ENCODE measurements around the gene CDA. TPM values are rescaled to one million over a fixed set of nuclear protein-coding genes. Genes with fewer than 3 reads are reported as not detected.
A peak's percentile ranks its signal among the peaks of the same experiment; 100 is the strongest.

CDA gene
- total RNA-seq, 4 donors from 2014 or later, result 0.96 to 4.3 (median 3.1) TPM; not detected in 1

DNA sequence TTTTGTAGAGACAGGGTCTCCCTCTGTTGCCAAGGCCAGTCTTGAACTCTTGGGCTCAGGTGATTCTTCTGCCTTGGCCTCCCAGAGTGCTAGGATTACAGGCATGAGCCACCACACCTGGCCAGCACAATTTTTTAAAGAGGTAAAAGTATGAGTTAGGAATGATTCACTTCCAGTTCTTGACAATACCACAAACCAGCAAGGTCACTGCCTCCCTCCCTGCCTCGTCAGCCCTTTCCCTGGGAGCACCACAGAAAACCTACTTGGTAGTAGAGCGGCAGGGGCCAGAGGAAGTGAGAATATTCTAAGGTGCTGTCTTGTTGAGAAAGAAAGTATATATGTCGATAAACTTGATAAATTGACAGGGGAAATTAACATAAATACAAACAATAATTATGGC lies 10.8 kb upstream of the CDA start:
- no peaks in the 10 kb centered on the region for H3K4me1 ChIP-seq
- no peaks in the 10 kb centered on the region for H3K9me3 ChIP-seq
- H3K4me3 ChIP-seq, result no peak overlapping the region
- no peak overlapping the region for H3K27ac ChIP-seq
- WGBS, 2 donors (ENCODE audit: low coverage in 1 of 2), result 78 to 89% methylated on average over 3 of the region's 3 CpGs
- peaks cover 25% of the 10 kb centered on the region for H3K27me3 ChIP-seq
- no peak for ATAC-seq
- no peaks in the 10 kb centered on the region for H3K36me3 ChIP-seq
- TF ChIP-seq, protein P1, sequence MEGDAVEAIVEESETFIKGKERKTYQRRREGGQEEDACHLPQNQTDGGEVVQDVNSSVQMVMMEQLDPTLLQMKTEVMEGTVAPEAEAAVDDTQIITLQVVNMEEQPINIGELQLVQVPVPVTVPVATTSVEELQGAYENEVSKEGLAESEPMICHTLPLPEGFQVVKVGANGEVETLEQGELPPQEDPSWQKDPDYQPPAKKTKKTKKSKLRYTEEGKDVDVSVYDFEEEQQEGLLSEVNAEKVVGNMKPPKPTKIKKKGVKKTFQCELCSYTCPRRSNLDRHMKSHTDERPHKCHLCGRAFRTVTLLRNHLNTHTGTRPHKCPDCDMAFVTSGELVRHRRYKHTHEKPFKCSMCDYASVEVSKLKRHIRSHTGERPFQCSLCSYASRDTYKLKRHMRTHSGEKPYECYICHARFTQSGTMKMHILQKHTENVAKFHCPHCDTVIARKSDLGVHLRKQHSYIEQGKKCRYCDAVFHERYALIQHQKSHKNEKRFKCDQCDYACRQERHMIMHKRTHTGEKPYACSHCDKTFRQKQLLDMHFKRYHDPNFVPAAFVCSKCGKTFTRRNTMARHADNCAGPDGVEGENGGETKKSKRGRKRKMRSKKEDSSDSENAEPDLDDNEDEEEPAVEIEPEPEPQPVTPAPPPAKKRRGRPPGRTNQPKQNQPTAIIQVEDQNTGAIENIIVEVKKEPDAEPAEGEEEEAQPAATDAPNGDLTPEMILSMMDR (IDR thresholded peaks at IDR 0.05), result no peak
- no peak for TF ChIP-seq EP300 (IDR thresholded peaks at IDR 0.05)
- no peak for TF ChIP-seq POLR2AphosphoS5 (IDR thresholded peaks at IDR 0.05)
- no peak for TF ChIP-seq POLR2A (IDR thresholded peaks at IDR 0.05)

DNA sequence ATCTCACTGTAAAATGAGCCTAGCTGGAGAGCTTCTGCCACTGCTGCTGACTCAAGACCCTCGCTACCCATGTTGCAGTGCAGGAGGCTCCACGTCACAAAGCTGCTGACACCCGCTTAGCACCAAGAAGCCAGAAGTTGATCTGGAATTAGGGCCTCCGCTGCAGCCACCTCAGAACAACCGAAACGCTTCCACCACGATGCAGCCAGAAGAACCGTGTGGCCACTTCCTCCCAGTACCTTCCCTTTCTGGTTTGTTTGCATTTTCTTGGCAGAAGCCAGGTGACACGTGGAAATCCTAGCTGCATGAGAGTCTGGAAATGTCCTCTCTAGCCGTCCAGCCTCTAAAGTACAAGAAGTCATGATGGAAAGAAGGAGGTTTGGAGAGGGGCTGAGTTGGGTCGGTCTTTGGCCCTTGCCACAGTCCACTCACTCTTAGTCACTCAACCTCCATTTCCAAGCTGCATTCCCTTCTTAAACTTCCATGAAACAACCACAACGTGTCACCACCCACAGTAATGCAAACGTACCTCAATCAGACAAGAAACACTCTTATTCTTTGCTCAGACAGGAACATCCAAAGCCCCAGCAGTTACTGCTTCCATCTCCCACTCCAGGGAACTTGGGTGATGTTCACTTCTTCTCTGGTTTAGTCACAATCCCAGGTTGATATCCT lies 10.0 kb upstream of the CDA start:
- no peak for ATAC-seq
- 71 to 76% methylated on average over 3 to 12 of the region's 13 CpGs for WGBS, 2 donors (ENCODE audit: low coverage in 1 of 2)
- Histone ChIP-seq H3K4me3 (no peak overlapping the region), H3K27me3 (peaks cover 17% of the 10 kb centered on the region), H3K27ac (no peak overlapping the region), H3K9me3 (no peaks in the 10 kb centered on the region), H3K36me3 (no peaks in the 10 kb centered on the region), H3K4me1 (no peaks in the 10 kb centered on the region)
- TF ChIP-seq, protein P1 (IDR thresholded peaks at IDR 0.05), result no peak
- TF ChIP-seq EP300 (IDR thresholded peaks at IDR 0.05), result no peak
- no peak for TF ChIP-seq POLR2A (IDR thresholded peaks at IDR 0.05)
- TF ChIP-seq POLR2AphosphoS5 (IDR thresholded peaks at IDR 0.05), result no peak

DNA sequence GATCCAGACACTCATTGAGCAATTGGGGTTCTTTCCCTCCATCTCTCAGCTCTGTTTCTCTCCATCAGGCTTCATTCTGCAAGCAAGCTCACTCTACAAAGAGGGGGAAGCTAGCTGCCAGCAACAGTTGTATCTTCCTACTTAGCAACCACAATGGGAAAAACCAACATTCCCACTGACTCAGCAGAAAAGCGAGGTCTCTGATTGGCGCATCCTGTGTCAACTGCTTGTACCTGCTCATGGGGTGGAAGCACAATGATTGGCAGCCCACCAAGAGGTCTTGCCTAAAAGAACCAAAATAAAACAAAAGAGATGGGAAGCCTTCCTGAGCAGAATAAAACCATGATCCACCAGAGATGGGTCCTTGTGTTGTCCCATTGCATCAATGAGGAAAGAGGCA lies 4.0 kb upstream of the CDA start:
- WGBS, 2 donors (ENCODE audit: low coverage in 1 of 2), result 59 to 80% methylated on average over 2 of the region's 2 CpGs
- TF ChIP-seq, protein P1 (IDR thresholded peaks at IDR 0.05), result no peak
- no peak for TF ChIP-seq POLR2A (IDR thresholded peaks at IDR 0.05)
- no peak for TF ChIP-seq POLR2AphosphoS5 (IDR thresholded peaks at IDR 0.05)
- no peaks in the 10 kb centered on the region for H3K36me3 ChIP-seq
- ATAC-seq, result no peak
- H3K27me3 ChIP-seq, result peaks cover 46% of the 10 kb centered on the region
- peaks cover 0 to 10% (median 0%) of the 10 kb centered on the region in 3 donors for H3K4me1 ChIP-seq
- no peak overlapping the region for H3K4me3 ChIP-seq
- peaks cover 0 to 3% (median 0%) of the 10 kb centered on the region in 3 donors for H3K9me3 ChIP-seq
- H3K27ac ChIP-seq, result no peak overlapping the region

DNA sequence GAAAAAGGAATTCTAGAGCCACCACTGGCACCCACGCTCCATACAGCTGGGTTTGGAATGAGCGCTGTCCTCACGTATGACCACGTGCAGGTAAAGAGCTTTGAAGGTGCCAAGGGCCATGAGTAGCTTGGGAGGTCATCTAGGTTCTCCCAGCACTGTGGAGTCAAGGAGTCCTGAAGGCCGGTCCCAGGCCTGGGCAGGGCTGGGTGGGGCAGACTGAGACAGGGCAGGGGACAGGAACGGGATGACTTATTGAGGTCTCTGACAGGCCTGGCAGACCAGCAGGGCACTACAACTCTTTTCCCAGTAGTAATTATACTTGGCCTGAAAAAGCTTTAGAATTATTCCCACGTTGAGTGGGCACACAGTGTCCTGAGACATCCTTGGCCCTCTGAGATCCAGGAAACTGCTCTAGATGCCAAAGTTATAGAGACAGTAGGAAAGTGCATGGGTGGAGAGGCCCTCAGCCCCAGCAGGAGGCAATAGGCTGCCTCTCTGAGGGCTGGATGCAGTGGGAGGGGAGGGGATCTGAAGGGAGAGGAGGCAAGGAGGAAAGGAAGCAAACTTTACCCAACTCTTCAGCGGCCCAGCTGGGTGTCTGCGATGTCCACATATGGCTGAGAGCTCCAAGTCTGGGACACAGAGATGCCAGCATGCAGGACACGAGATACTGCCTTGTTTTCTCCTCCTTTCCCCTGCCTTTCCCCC lies 1.8 kb upstream of the CDA start:
- WGBS, 2 donors (ENCODE audit: low coverage in 1 of 2), result 63 to 66% methylated on average over 4 to 8 of the region's 10 CpGs
- TF ChIP-seq, protein P1 (IDR thresholded peaks at IDR 0.05), result no peak
- TF ChIP-seq POLR2AphosphoS5 (IDR thresholded peaks at IDR 0.05), result no peak
- no peak for TF ChIP-seq POLR2A (IDR thresholded peaks at IDR 0.05)
- no peak for TF ChIP-seq EP300 (IDR thresholded peaks at IDR 0.05)

More for the DNA sequence above, 1.8 kb upstream of the CDA start:
- peak; percentile 50 for ATAC-seq
- H3K4me3 ChIP-seq, result no peak overlapping the region
- H3K4me1 ChIP-seq, result peaks cover 0 to 10% (median 0%) of the 10 kb centered on the region in 3 donors
- peak overlapping the region in 3 of 4 donors; percentile 7 to 40 (median 24) for H3K27ac ChIP-seq
- H3K36me3 ChIP-seq, result no peaks in the 10 kb centered on the region
- peaks cover 68% of the 10 kb centered on the region for H3K27me3 ChIP-seq
- H3K9me3 ChIP-seq, result peaks cover 0 to 3% (median 0%) of the 10 kb centered on the region in 3 donors
